Heart left ventricle (tissue), 16 donors: ENCODE data around the gene PTMS. TPM values are rescaled to one million over a fixed set of nuclear protein-coding genes. Genes with fewer than 3 reads are reported as not detected.

ENCODE experiments used
- ATAC-seq, 4 donors: fragments of 200-7000 bp; cut with Tn5 transposase; one replicate each; pipeline ENCODE4 v1.9.1; 2020 to 2022; ENCODE audit warnings: moderate library complexity in 4 of 4, mild to moderate bottlenecking in 3 of 4, moderate number of reproducible peaks in 1 of 4
- DNase-seq, 5 donors: peaks; one replicate each; pipeline ENCODE4 v3.0.0-alpha.2; 2020
- H3K27ac ChIP-seq, 12 donors: fragments of 200-600 bp; sonication (generic) in 4 of 12; one replicate each; pipeline versions ENCODE4 v1.5.0 to v1.8.0; 2016 to 2022; ENCODE audit warnings: mild to moderate bottlenecking in 2 of 12
- H3K27me3 ChIP-seq, 9 donors: fragments of 200-600 bp; sonication (generic) in 2 of 9; one replicate each; pipeline versions ENCODE4 v1.5.1 to v1.8.0; 2016 to 2022; ENCODE audit warnings: mild to moderate bottlenecking in 3 of 9
- H3K36me3 ChIP-seq, 9 donors: fragments of 200-600 bp; sonication (generic) in 2 of 9; one replicate each; pipeline versions ENCODE4 v1.5.0 to v1.8.0; 2018 to 2022; ENCODE audit warnings: mild to moderate bottlenecking in 2 of 9
- H3K4me1 ChIP-seq, 12 donors: fragments of 200-600 bp; sonication (generic) in 4 of 12; one replicate each; pipeline versions ENCODE4 v1.5.0 to v1.8.0; 2016 to 2022; ENCODE audit warnings: mild to moderate bottlenecking in 3 of 12
- H3K4me3 ChIP-seq, 12 donors: fragments of 200-600 bp; sonication (generic) in 4 of 12; one replicate each; pipeline versions ENCODE4 v1.5.0 to v1.8.0; 2017 to 2022; ENCODE audit warnings: mild to moderate bottlenecking in 9 of 12, moderate library complexity in 4 of 12
- H3K9me3 ChIP-seq, 12 donors: fragments of 200-600 bp; sonication (generic) in 4 of 12; one replicate each; pipeline versions ENCODE4 v1.5.0 to v1.8.0; 2016 to 2022; ENCODE audit warnings: mild to moderate bottlenecking in 1 of 12
- CTCF ChIP-seq, 12 donors: fragments of 200-600 bp; sonication (generic) in 4 of 12; IDR thresholded peaks; one replicate each; pipeline versions ENCODE4 v1.5.0 to v1.8.0; 2018 to 2022; ENCODE audit warnings: antibody characterized with exemption in 12 of 12, mild to moderate bottlenecking in 5 of 12
- POLR2A ChIP-seq, 2 donors: fragments of 450-650 bp; IDR thresholded peaks; one replicate each; pipeline ENCODE4 v1.6.1; 2017; ENCODE audit warnings: antibody characterized with exemption in 2 of 2, mild to moderate bottlenecking in 2 of 2, moderate library complexity in 2 of 2
- WGBS, 4 donors: extraction: QIAGEN DNeasy Blood & Tissue Kit in 2 of 4; methylation state at CpG; one replicate each; pipeline versions ENCODE4 v1.1.5 to v1.1.7; 2013 to 2018; 5-methylcytosine and 5-hydroxymethylcytosine counted together
- intact Hi-C, 10 donors: fragments of 100-400 bp; cut with DNase I; formaldehyde crosslinking; loops; one replicate each; pipeline versions ENCODE4 v1.11.1 to v1.14.2; 2022
- polyA plus RNA-seq, 2 donors: library from polyadenylated mRNA; stranded (reverse); fragments of 200-250 nt; gene quantifications; one replicate each; pipeline ENCODE4 v1.2.3, GENCODE V29; 2013
- total RNA-seq, 9 donors: library from RNA; depleted of rRNA in 2 of 9; stranded (reverse); fragments of >200 nt in 2 of 9; fragmentation: NEBNext Ultra II Directional in 3 of 9; extraction: Animal tissue kit (Norgen Biotek cat#: 25700) in 3 of 9; gene quantifications; one replicate each; pipeline versions ENCODE4 v1.1.0 to v1.2.4, GENCODE V29; 2016 to 2023
- donor health status: ischemic (EF 13 %, LVEDD 7.1; RV severe dilation, severe dysfunction).
- donor health status: healthy with polysubstance abuse.
- donor health status: DM: no; HTN: yes; CAD: no.
- donor health status: DM: no; HTN: no; CAD: no.
- donor health status: ischemic (EF 25% LVEDD 6.9; RV normal size, moderate dysfunction).
- donor health status: ischemic (EF 25% LVEDD 5.7; RV mildly dilated, moderate dysfunction).
- donor health status: healthy.
- donor health status: DM: yes; HTN: yes; CAD: no.
- donor health status: ischemic (EF 35%, LVEDD 5.7; RV mildly dilated, moderate dysfunction).
- donor health status: nonischemic (EF 11% LVEDD 7.7; RV severe dilation, severe dysfunction).
- donor health status: DM: yes; HTN: yes; CAD: no.
- donor health status: PGD.
- donor health status: ischemic (EF 29% LVEDD 5.4; RV normal size, mild dysfunction).
- donor health status: nonischemic (EF 23%, LVEDD 6.1; RV moderate dilation, normal function).

The PTMS gene
- total and polyA plus RNA-seq, 11 donors, result 72.9 to 331 (median 138) TPM

- 63 to 81% (median 73%) methylated on average over 6 of the region's 6 CpGs for WGBS, 4 donors
- Histone ChIP-seq H3K27ac (no peak overlapping the region), H3K36me3 (no peaks in the 10 kb centered on the region), H3K4me1 (peaks cover 0 to 35% (median 16%) of the 10 kb centered on the region in 12 donors), H3K27me3 (peaks cover 0 to 4% (median 0%) of the 10 kb centered on the region in 9 donors), H3K9me3 (no peaks in the 10 kb centered on the region), H3K4me3 (no peak overlapping the region)
- DNase-seq (peak in 1 of 5 donors; percentile 12), ATAC-seq (no peak)
- intact Hi-C loops, result no loop called here
- TF ChIP-seq CTCF (IDR thresholded peaks at IDR 0.05), result no peak
- TF ChIP-seq POLR2A (IDR thresholded peaks at IDR 0.05), result no peak
These were observed 16.0 kb downstream of the PTMS start for GRCh38 chr12:6782119-6782518.

GRCh38 chr12:6782850-6783566 is 16.8 kb downstream of the PTMS start:
- Histone ChIP-seq H3K36me3 (no peaks in the 10 kb centered on the region), H3K4me1 (peaks cover 0 to 38% (median 13%) of the 10 kb centered on the region in 12 donors), H3K27ac (no peak overlapping the region), H3K27me3 (no peaks in the 10 kb centered on the region), H3K9me3 (no peaks in the 10 kb centered on the region), H3K4me3 (no peak overlapping the region)
- ATAC-seq (no peak), DNase-seq (no peak)
- TF ChIP-seq POLR2A (IDR thresholded peaks at IDR 0.05) (no peak), CTCF (IDR thresholded peaks at IDR 0.05) (no peak)
- 45 to 75% (median 66%) methylated on average over 2 to 10 of the region's 10 CpGs for WGBS, 4 donors
- intact Hi-C loops, result no loop called here

- Histone ChIP-seq H3K4me1 (peaks cover 0 to 36% (median 6%) of the 10 kb centered on the region in 12 donors), H3K9me3 (no peaks in the 10 kb centered on the region), H3K36me3 (no peaks in the 10 kb centered on the region), H3K4me3 (no peak overlapping the region), H3K27ac (no peak overlapping the region), H3K27me3 (no peaks in the 10 kb centered on the region)
- TF ChIP-seq POLR2A (IDR thresholded peaks at IDR 0.05) (no peak), CTCF (IDR thresholded peaks at IDR 0.05) (no peak)
- ATAC-seq, result no peak
- intact Hi-C loops, result no loop called here
- 92 to 94% (median 93%) methylated on average over 9 of the region's 9 CpGs for WGBS, 4 donors
- DNase-seq, result no peak
These were observed 17.7 kb downstream of the PTMS start for GRCh38 chr12:6783828-6784227.

- Histone ChIP-seq H3K4me3 (no peak overlapping the region), H3K9me3 (no peaks in the 10 kb centered on the region), H3K27me3 (no peaks in the 10 kb centered on the region), H3K27ac (no peak overlapping the region), H3K36me3 (no peaks in the 10 kb centered on the region), H3K4me1 (peaks cover 0 to 36% (median 3%) of the 10 kb centered on the region in 12 donors)
- ATAC-seq (no peak), DNase-seq (no peak)
- TF ChIP-seq POLR2A (IDR thresholded peaks at IDR 0.05) (no peak), CTCF (IDR thresholded peaks at IDR 0.05) (no peak)
- WGBS, 4 donors, result 82 to 95% (median 94%) methylated on average over 5 of the region's 5 CpGs
- intact Hi-C loops, result no loop called here
These were observed 18.1 kb downstream of the PTMS start for GRCh38 chr12:6784296-6784695.
